B cell (primary cell): Measurements from ENCODE around the gene RAD51B. TPM values are rescaled to one million over a fixed set of nuclear protein-coding genes. Genes with fewer than 3 reads are reported as not detected.
A peak's percentile ranks its signal among the peaks of the same experiment; 100 is the strongest.

Source experiments
- ATAC-seq: fragments of 200-7000 bp; cut with Tn5 transposase; one replicate; pipeline ENCODE4 v1.10.0; 2021; ENCODE audit warnings: low read depth, mild to moderate bottlenecking, moderate number of reproducible peaks, moderate library complexity
- CTCF ChIA-PET: fragments of 350-600 bp; sonication (Branson Sonifier 250); formaldehyde crosslinking; loops from one replicate; lab custom pipeline; 2021; ENCODE audit warnings: antibody characterized with exemption, inconsistent platforms; lab: Charles Lee
- POLR2A ChIA-PET: fragments of 350-600 bp; sonication (Branson Sonifier 250); formaldehyde crosslinking; loops from one replicate; lab custom pipeline; 2021; ENCODE audit warnings: antibody characterized with exemption; lab: Charles Lee
- DNase-seq: peaks from one replicate; pipeline ENCODE4 v3.0.0; 2013
- H2AFZ ChIP-seq: 2 replicates; pipeline ENCODE4 v1.6.1; 2012; ENCODE audit warnings: mild to moderate bottlenecking, low read depth, low read length; ENCODE audit not compliant: insufficient read depth, poor library complexity, severe bottlenecking
- H3K27ac ChIP-seq, 2 donors: 1 replicate in 1 of 2; 2 replicates in 1 of 2; pipeline ENCODE4 v1.5.1; 2012 to 2013; ENCODE audit warnings: low read length in 2 of 2, mild to moderate bottlenecking in 2 of 2, moderate library complexity in 1 of 2
- H3K27me3 ChIP-seq, 4 experiments: fragments of 200-600 bp in 1 of 4; sonication (generic) in 1 of 4; replicated peaks in 1 of 4; 1 replicate in 2 of 4; 2 replicates in 2 of 4; pipeline versions ENCODE4 v1.6.1 to v1.7.0; 2013 to 2016; ENCODE audit warnings: low read length in 3 of 4, mild to moderate bottlenecking in 2 of 4, mixed read lengths in 1 of 4, moderate library complexity in 1 of 4; ENCODE audit not compliant: insufficient read depth in 4 of 4, control insufficient read depth in 3 of 4; ENCODE audit errors: control extremely low read depth in 1 of 4
- H3K36me3 ChIP-seq, 2 experiments: replicated peaks in 1 of 2; 1 replicate in 1 of 2; 2 replicates in 1 of 2; pipeline versions ENCODE4 v1.6.1 to v1.7.1; 2013; ENCODE audit warnings: low read length in 1 of 2; ENCODE audit not compliant: insufficient read depth in 2 of 2, control insufficient read depth in 1 of 2; ENCODE audit errors: control extremely low read depth in 1 of 2, extremely low read depth in 1 of 2
- H3K4me1 ChIP-seq, 2 donors: fragments of 200-600 bp in 1 of 2; sonication (generic) in 1 of 2; 1 replicate in 1 of 2; 2 replicates in 1 of 2; pipeline versions ENCODE4 v1.5.1 to v1.6.1; 2013 to 2017; ENCODE audit warnings: low read length in 2 of 2; ENCODE audit not compliant: control insufficient read depth in 2 of 2, insufficient read depth in 2 of 2
- H3K4me2 ChIP-seq: replicated peaks from 2 replicates; pipeline ENCODE3; 2012; ENCODE audit warnings: mild to moderate bottlenecking, low read depth, low read length; ENCODE audit not compliant: poor library complexity, severe bottlenecking
- H3K4me3 ChIP-seq, 5 experiments: fragments of 200-600 bp in 1 of 5; sonication (generic) in 1 of 5; 1 replicate in 3 of 5; 2 replicates in 2 of 5; pipeline versions ENCODE4 v1.5.1 to v1.7.0; 2011 to 2016; ENCODE audit warnings: low read length in 4 of 5, mild to moderate bottlenecking in 4 of 5, low read depth in 2 of 5, control low read depth in 1 of 5, moderate library complexity in 1 of 5; ENCODE audit not compliant: insufficient read depth in 1 of 5; ENCODE audit errors: control extremely low read depth in 1 of 5, extremely low read depth in 1 of 5
- H3K79me2 ChIP-seq: fragments of 200-600 bp; sonication (generic); one replicate; pipeline ENCODE4 v1.6.0; 2016; ENCODE audit warnings: low read length; ENCODE audit not compliant: control insufficient read depth, insufficient read depth
- H3K9ac ChIP-seq: fragments of 200-600 bp; sonication (generic); 2 replicates; pipeline ENCODE4 v1.6.1; 2017; ENCODE audit warnings: mild to moderate bottlenecking, low read length, moderate library complexity
- H3K9me3 ChIP-seq, 3 donors: one replicate each; pipeline versions ENCODE4 v1.6.1 to v1.7.1; 2013; ENCODE audit warnings: low read length in 2 of 3; ENCODE audit not compliant: control insufficient read depth in 2 of 3, insufficient read depth in 1 of 3; ENCODE audit errors: control extremely low read depth in 1 of 3
- H4K20me1 ChIP-seq: 2 replicates; pipeline ENCODE4 v1.6.0; 2012; ENCODE audit warnings: mild to moderate bottlenecking, low read length; ENCODE audit not compliant: insufficient read depth, control insufficient read depth, poor library complexity, severe bottlenecking
- H3K27ac Mint-ChIP-seq: one replicate; pipeline ENCODE4 v1.8.0; 2021; ENCODE audit warnings: mixed read lengths
- H3K27me3 Mint-ChIP-seq: one replicate; pipeline ENCODE4 v1.8.0; 2021; ENCODE audit warnings: mixed read lengths
- H3K4me1 Mint-ChIP-seq: one replicate; pipeline ENCODE4 v1.8.0; 2021; ENCODE audit warnings: mixed read lengths
- H3K4me3 Mint-ChIP-seq: one replicate; pipeline ENCODE4 v1.8.0; 2021; ENCODE audit warnings: mixed read lengths
- H3K9me3 Mint-ChIP-seq: one replicate; pipeline ENCODE4 v1.8.0; 2022; ENCODE audit warnings: mixed read lengths; ENCODE audit not compliant: insufficient read depth
- CTCF ChIP-seq: fragments of 200-600 bp; IDR thresholded peaks from one replicate; pipeline ENCODE4 v1.8.0; 2022; ENCODE audit warnings: antibody characterized with exemption, mild to moderate bottlenecking
- EZH2 ChIP-seq: IDR thresholded peaks from 2 replicates; pipeline ENCODE4 v1.6.1; 2012; ENCODE audit warnings: borderline replicate concordance, low read depth, mild to moderate bottlenecking, moderate library complexity, low read length; ENCODE audit not compliant: insufficient read depth, poor library complexity, severe bottlenecking
- WGBS: methylation state at CpG from one replicate; pipeline ENCODE4 v1.1.5; 2013; ENCODE audit warnings: missing lambda C conversion rate; ENCODE audit not compliant: insufficient coverage; 5-methylcytosine and 5-hydroxymethylcytosine counted together
- intact Hi-C: fragments of 100-400 bp; cut with micrococcal nuclease; formaldehyde crosslinking; loops from one replicate; pipeline ENCODE4 v1.10.0; 2022
- polyA plus RNA-seq: library from polyadenylated mRNA; depleted of rRNA; stranded (reverse); fragments of >200 nt; gene quantifications from 2 replicates; pipeline ENCODE4 v1.2.3, GENCODE V29; 2012
- total RNA-seq, 2 donors: library from RNA; stranded (reverse); fragments of 120-200 nt in 1 of 2; gene quantifications; 1 replicate in 1 of 2; 2 replicates in 1 of 2; pipeline versions ENCODE4 v1.2.3 to v1.2.4, GENCODE V29; 2013 to 2022

RAD51B gene
- total and polyA plus RNA-seq, 2 donors (not counting 1 experiment from before 2014, with no cell fraction given) = 6.5 to 60.6 TPM

GRCh38 chr14:68405961-68406360 lies 586.4 kb downstream of the RAD51B start:
- H3K4me1 ChIP-seq = peaks cover 84 to 87% of the 10 kb centered on the region in 2 donors
- no peak for TF ChIP-seq CTCF
- TF ChIP-seq EZH2 = no peak
- CTCF ChIA-PET = interaction anchor here (1.1 to 3.6 kb wide), 7 partner anchors 38 to 383 kb away, joined by 3 to 26 read pairs (median 10); no protein-coding TSS in a partner anchor
- H3K9me3 ChIP-seq = no peaks in the 10 kb centered on the region
- H3K9ac ChIP-seq = no peak overlapping the region
- no peak overlapping the region for H3K4me3 ChIP-seq
- no peaks in the 10 kb centered on the region for H3K36me3 ChIP-seq
- H2AFZ ChIP-seq = peak overlapping the region; percentile 24
- peaks cover 85% of the 10 kb centered on the region for H3K4me1 Mint-ChIP-seq
- no peak overlapping the region for H3K27ac Mint-ChIP-seq
- H3K27me3 ChIP-seq = no peaks in the 10 kb centered on the region
- WGBS = no CpG with 5 or more reads among the region's 1 CpG
- H3K9me3 Mint-ChIP-seq = no peaks in the 10 kb centered on the region
- H3K27me3 Mint-ChIP-seq = no peaks in the 10 kb centered on the region
- intact Hi-C loops = loop anchor here (5.0 to 10.0 kb wide), 2 partner anchors 109 to 336 kb away; no protein-coding TSS in a partner anchor
- no peaks in the 10 kb centered on the region for H4K20me1 ChIP-seq
- POLR2A ChIA-PET = interaction anchor here (0.6 to 1.2 kb wide), 3 partner anchors 28 to 384 kb away, joined by 3 to 5 read pairs (median 4); no protein-coding TSS in a partner anchor
- DNase-seq = no peak
- H3K4me3 Mint-ChIP-seq = no peak overlapping the region
- no peak overlapping the region for H3K4me2 ChIP-seq
- ATAC-seq = no peak
- peak overlapping the region in 1 of 2 donors; percentile 96 for H3K27ac ChIP-seq
- H3K79me2 ChIP-seq = peaks cover 37% of the 10 kb centered on the region

GRCh38 chr14:68407285-68407684 lies 587.7 kb downstream of the RAD51B start:
- Mint-ChIP-seq H3K27ac (peak overlapping the region; percentile 76), H3K27me3 (no peaks in the 10 kb centered on the region), H3K4me3 (no peak overlapping the region), H3K9me3 (no peaks in the 10 kb centered on the region), H3K4me1 (peaks cover 74% of the 10 kb centered on the region)
- CTCF ChIA-PET = interaction anchor here (1.4 to 2.6 kb wide), 4 partner anchors 9 to 409 kb away, joined by 4 to 31 read pairs (median 7); no protein-coding TSS in a partner anchor
- TF ChIP-seq CTCF (no peak), EZH2 (no peak)
- Histone ChIP-seq H3K4me2 (peak overlapping the region; percentile 17), H3K27ac (peak overlapping the region in 1 of 2 donors; percentile 57), H3K4me1 (peaks cover 71 to 74% of the 10 kb centered on the region in 2 donors), H3K4me3 (no peak overlapping the region), H2AFZ (no peak overlapping the region), H3K36me3 (no peaks in the 10 kb centered on the region), H3K9me3 (no peaks in the 10 kb centered on the region), H3K9ac (no peak overlapping the region), H4K20me1 (no peaks in the 10 kb centered on the region), H3K27me3 (no peaks in the 10 kb centered on the region), H3K79me2 (peaks cover 37% of the 10 kb centered on the region)
- POLR2A ChIA-PET = interaction anchor here (0.6 to 1.6 kb wide), 3 partner anchors 157 to 386 kb away, joined by 4 to 6 read pairs (median 5); partner anchors contain the start of gene ZFP36L1
- intact Hi-C loops = loop anchor here (5.0 to 10.0 kb wide), 2 partner anchors 108 to 335 kb away; no protein-coding TSS in a partner anchor
- no CpG with 5 or more reads among the region's 1 CpG for WGBS
- ATAC-seq (no peak), DNase-seq (no peak)
